Measurements from ENCODE around the gene CSF1.

DNA sequence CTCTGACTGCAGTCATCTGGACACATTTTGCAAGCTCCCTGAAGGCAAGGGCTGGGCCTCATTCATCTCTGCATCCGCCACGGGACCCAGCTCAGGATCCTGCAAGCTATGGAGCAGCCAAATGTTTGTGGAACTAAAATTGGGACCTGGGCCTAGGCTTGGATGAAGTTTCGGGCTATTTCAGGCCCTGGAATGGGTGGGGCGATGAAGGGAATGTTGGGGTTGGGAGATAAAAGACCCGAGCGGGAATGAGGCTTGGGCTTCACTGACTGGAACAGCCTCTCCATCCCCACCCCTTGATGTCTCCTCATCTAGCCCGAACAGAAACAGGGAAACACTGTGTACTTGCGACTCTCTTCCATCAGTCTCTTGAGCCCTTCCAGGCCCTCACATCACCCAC, 66.6 kb downstream of the CSF1 start:
- TF ChIP-seq, protein P1, sequence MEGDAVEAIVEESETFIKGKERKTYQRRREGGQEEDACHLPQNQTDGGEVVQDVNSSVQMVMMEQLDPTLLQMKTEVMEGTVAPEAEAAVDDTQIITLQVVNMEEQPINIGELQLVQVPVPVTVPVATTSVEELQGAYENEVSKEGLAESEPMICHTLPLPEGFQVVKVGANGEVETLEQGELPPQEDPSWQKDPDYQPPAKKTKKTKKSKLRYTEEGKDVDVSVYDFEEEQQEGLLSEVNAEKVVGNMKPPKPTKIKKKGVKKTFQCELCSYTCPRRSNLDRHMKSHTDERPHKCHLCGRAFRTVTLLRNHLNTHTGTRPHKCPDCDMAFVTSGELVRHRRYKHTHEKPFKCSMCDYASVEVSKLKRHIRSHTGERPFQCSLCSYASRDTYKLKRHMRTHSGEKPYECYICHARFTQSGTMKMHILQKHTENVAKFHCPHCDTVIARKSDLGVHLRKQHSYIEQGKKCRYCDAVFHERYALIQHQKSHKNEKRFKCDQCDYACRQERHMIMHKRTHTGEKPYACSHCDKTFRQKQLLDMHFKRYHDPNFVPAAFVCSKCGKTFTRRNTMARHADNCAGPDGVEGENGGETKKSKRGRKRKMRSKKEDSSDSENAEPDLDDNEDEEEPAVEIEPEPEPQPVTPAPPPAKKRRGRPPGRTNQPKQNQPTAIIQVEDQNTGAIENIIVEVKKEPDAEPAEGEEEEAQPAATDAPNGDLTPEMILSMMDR (IDR thresholded peaks at IDR 0.05): no peak
- no peak for TF ChIP-seq POLR2A (IDR thresholded peaks at IDR 0.05)
